Ovary (tissue), 9 donors: ENCODE results near the gene CABCOCO1. TPM values are rescaled to one million over a fixed set of nuclear protein-coding genes. Genes with fewer than 3 reads are reported as not detected.

Source experiments
- DNase-seq, 5 donors: peaks; one replicate each; pipeline ENCODE4 v3.0.0-alpha.2; 2019 to 2020
- H3K27ac ChIP-seq, 2 donors: fragments of 200-600 bp; one replicate each; pipeline versions ENCODE4 v1.5.1 to v1.8.0; 2019 to 2022
- H3K27me3 ChIP-seq: fragments of 200-600 bp; one replicate; pipeline ENCODE4 v1.8.0; 2022
- H3K36me3 ChIP-seq: fragments of 200-600 bp; sonication (generic); one replicate; pipeline ENCODE4 v1.5.1; 2019
- H3K4me1 ChIP-seq: one replicate; pipeline ENCODE4 v1.8.1; 2013; ENCODE audit warnings: mild to moderate bottlenecking, moderate library complexity; ENCODE audit not compliant: insufficient read depth
- H3K4me3 ChIP-seq: fragments of 200-600 bp; sonication (generic); one replicate; pipeline ENCODE4 v1.5.1; 2017
- H3K9me3 ChIP-seq, 2 donors: fragments of 200-600 bp in 1 of 2; sonication (generic) in 1 of 2; one replicate each; pipeline versions ENCODE4 v1.5.1 to v1.8.1; 2013 to 2019; ENCODE audit warnings: mild to moderate bottlenecking in 1 of 2, moderate library complexity in 1 of 2
- CTCF ChIP-seq, 3 donors: fragments of 450-650 bp in 2 of 3; fragments of 200-600 bp in 1 of 3; IDR thresholded peaks; one replicate each; pipeline versions ENCODE4 v1.5.1 to v1.8.0; 2016 to 2022; ENCODE audit warnings: antibody characterized with exemption in 3 of 3, mild to moderate bottlenecking in 1 of 3
- EP300 ChIP-seq: sonication (generic); formaldehyde crosslinking; IDR thresholded peaks from one replicate; pipeline ENCODE4 v1.6.1; 2017; ENCODE audit warnings: antibody characterized with exemption
- POLR2A ChIP-seq: fragments of 450-650 bp; IDR thresholded peaks from one replicate; pipeline ENCODE4 v1.6.1; 2017; ENCODE audit warnings: antibody characterized with exemption, mild to moderate bottlenecking, moderate library complexity
- WGBS, 3 donors: extraction: QIAGEN DNeasy Blood & Tissue Kit in 1 of 3; methylation state at CpG; one replicate each; pipeline versions ENCODE4 v1.1.5 to v1.1.7; 2013 to 2017; 5-methylcytosine and 5-hydroxymethylcytosine counted together
- intact Hi-C, 4 donors: fragments of 100-400 bp; cut with DNase I; formaldehyde crosslinking; loops; one replicate each; pipeline versions ENCODE4 v1.11.0 to v1.15.1; 2022 to 2023
- polyA plus RNA-seq, 2 donors: library from polyadenylated mRNA; stranded (reverse); fragments of 200-250 nt in 1 of 2; fragments of 350-450 nt in 1 of 2; fragmentation: Illumina TruSeq in 1 of 2; extraction: RNeasy Lipid Tissue Mini Kit (QIAGEN cat#74804) in 1 of 2; gene quantifications; one replicate each; pipeline ENCODE4 v1.2.3, GENCODE V29; 2013 to 2014
- total RNA-seq, 7 donors: library from RNA; depleted of rRNA in 2 of 7; stranded (reverse); fragments of >200 nt in 2 of 7; fragmentation: NEBNext Ultra II Directional in 3 of 7; extraction: Animal tissue kit (Norgen Biotek cat#: 25700) in 3 of 7; gene quantifications; one replicate each; pipeline versions ENCODE4 v1.1.0 to v1.2.4, GENCODE V29; 2016 to 2023
- donor health status: DM: no; HTN: no; CAD: no; lungs with moderate emphysema.
- donor health status: DM: no; HTN: no; CAD: no.
- donor health status: Bipolar disorder and iron deficiency.
- donor health status: DM: yes; HTN: yes; CAD: no.
- donor health status: DM: no; HTN: no; CAD: no.
- donor health status: DM: yes; HTN: yes; CAD: no.

Gene CABCOCO1
- total and polyA plus RNA-seq, 9 donors: 0.15 to 10.1 (median 0.55) TPM

GRCh38 chr10:61764486-61764885 lies 101.8 kb downstream of the CABCOCO1 start:
- H3K27me3 ChIP-seq: no peaks in the 10 kb centered on the region
- H3K9me3 ChIP-seq: no peaks in the 10 kb centered on the region
- no peaks in the 10 kb centered on the region for H3K4me1 ChIP-seq
- no peak overlapping the region for H3K4me3 ChIP-seq
- TF ChIP-seq CTCF (IDR thresholded peaks at IDR 0.05): no peak
- TF ChIP-seq EP300: no peak
- no peak for TF ChIP-seq POLR2A
- no peak for DNase-seq
- H3K27ac ChIP-seq: no peak overlapping the region
- intact Hi-C loops: no loop called here
- 86 to 96% (median 95%) methylated on average over 5 of the region's 5 CpGs for WGBS, 3 donors
- no peaks in the 10 kb centered on the region for H3K36me3 ChIP-seq

- H3K27me3 ChIP-seq: no peaks in the 10 kb centered on the region
- H3K4me1 ChIP-seq: no peaks in the 10 kb centered on the region
- no peak for DNase-seq
- WGBS, 3 donors: 70 to 76% (median 72%) methylated on average over 9 of the region's 9 CpGs
- no peak overlapping the region for H3K27ac ChIP-seq
- no peaks in the 10 kb centered on the region for H3K9me3 ChIP-seq
- intact Hi-C loops: loop anchor here in 1 of 4 donors (5.0 kb wide), 1 partner anchor 798 kb away; no protein-coding TSS in a partner anchor
- H3K36me3 ChIP-seq: no peaks in the 10 kb centered on the region
- no peak for TF ChIP-seq EP300
- TF ChIP-seq CTCF (IDR thresholded peaks at IDR 0.05): no peak
- no peak for TF ChIP-seq POLR2A
- no peak overlapping the region for H3K4me3 ChIP-seq
These were observed 102.7 kb downstream of the CABCOCO1 start for GRCh38 chr10:61765176-61766087.

GRCh38 chr10:61766927-61767326 lies 104.2 kb downstream of the CABCOCO1 start:
- TF ChIP-seq POLR2A (no peak), CTCF (IDR thresholded peaks at IDR 0.05) (no peak), EP300 (no peak)
- no peaks in the 10 kb centered on the region for H3K9me3 ChIP-seq
- intact Hi-C loops: loop anchor here in 1 of 4 donors (5.0 kb wide), 1 partner anchor 800 kb away; no protein-coding TSS in a partner anchor
- H3K4me1 ChIP-seq: no peaks in the 10 kb centered on the region
- H3K27me3 ChIP-seq: no peaks in the 10 kb centered on the region
- H3K27ac ChIP-seq: no peak overlapping the region
- 0 to 11% (median 10%) methylated on average over 1 of the region's 1 CpG for WGBS, 3 donors
- H3K4me3 ChIP-seq: no peak overlapping the region
- H3K36me3 ChIP-seq: no peaks in the 10 kb centered on the region
- no peak for DNase-seq

GRCh38 chr10:61774031-61774430 lies 111.3 kb downstream of the CABCOCO1 start:
- TF ChIP-seq POLR2A: no peak
- no peak for TF ChIP-seq CTCF (IDR thresholded peaks at IDR 0.05)
- no peak for TF ChIP-seq EP300
- intact Hi-C loops: no loop called here
- H3K27ac ChIP-seq: no peak overlapping the region
- no peaks in the 10 kb centered on the region for H3K27me3 ChIP-seq
- H3K4me3 ChIP-seq: no peak overlapping the region
- H3K4me1 ChIP-seq: no peaks in the 10 kb centered on the region
- H3K36me3 ChIP-seq: no peaks in the 10 kb centered on the region
- DNase-seq: no peak
- 91 to 94% (median 93%) methylated on average over 3 of the region's 3 CpGs for WGBS, 3 donors
- H3K9me3 ChIP-seq: no peaks in the 10 kb centered on the region
